Vagina (tissue), 2 donors: ENCODE measurements around the gene MGAT3.

Experiments used
- POLR2A ChIP-seq, 2 donors: fragments of 450-650 bp; IDR thresholded peaks; one replicate each; pipeline ENCODE4 v1.6.1; 2017; ENCODE audit warnings: antibody characterized with exemption in 2 of 2, mild to moderate bottlenecking in 2 of 2, moderate library complexity in 2 of 2
- TF ChIP-seq, protein P1 (sequence below), 3 experiments: fragments of 450-650 bp in 2 of 3; fragments of 200-600 bp in 1 of 3; sonication (generic) in 1 of 3; IDR thresholded peaks; one replicate each; pipeline ENCODE4 v1.5.1; 2017 to 2019; ENCODE audit warnings: antibody characterized with exemption in 3 of 3, mild to moderate bottlenecking in 2 of 3, moderate library complexity in 2 of 3

DNA sequence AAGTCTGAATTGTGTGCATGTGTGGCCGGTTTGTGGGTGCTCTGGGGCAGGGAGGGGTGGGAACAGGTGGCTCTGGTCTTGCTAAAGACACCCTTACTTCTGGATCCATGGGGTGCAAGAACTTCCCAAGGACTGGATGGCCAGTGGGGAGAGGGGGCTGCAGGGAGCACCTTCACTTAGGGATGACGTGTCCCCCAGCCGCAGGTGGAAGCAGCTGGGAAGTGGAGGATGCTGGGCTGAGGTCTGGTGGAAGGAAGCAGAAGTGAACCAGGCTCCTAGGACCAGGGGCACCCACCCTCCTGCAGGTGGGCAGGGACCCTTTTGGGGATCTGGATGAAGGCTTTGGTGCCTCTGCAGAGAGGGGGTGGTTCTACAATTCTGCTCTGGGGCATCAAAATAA lies 35.4 kb downstream of the MGAT3 start:
- TF ChIP-seq, protein P1, sequence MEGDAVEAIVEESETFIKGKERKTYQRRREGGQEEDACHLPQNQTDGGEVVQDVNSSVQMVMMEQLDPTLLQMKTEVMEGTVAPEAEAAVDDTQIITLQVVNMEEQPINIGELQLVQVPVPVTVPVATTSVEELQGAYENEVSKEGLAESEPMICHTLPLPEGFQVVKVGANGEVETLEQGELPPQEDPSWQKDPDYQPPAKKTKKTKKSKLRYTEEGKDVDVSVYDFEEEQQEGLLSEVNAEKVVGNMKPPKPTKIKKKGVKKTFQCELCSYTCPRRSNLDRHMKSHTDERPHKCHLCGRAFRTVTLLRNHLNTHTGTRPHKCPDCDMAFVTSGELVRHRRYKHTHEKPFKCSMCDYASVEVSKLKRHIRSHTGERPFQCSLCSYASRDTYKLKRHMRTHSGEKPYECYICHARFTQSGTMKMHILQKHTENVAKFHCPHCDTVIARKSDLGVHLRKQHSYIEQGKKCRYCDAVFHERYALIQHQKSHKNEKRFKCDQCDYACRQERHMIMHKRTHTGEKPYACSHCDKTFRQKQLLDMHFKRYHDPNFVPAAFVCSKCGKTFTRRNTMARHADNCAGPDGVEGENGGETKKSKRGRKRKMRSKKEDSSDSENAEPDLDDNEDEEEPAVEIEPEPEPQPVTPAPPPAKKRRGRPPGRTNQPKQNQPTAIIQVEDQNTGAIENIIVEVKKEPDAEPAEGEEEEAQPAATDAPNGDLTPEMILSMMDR (IDR thresholded peaks at IDR 0.05) = no peak
- TF ChIP-seq POLR2A (IDR thresholded peaks at IDR 0.05) = no peak
